ENCODE data around the gene PELI3. TPM values are rescaled to one million over a fixed set of nuclear protein-coding genes. Genes with fewer than 3 reads are reported as not detected.

Gene PELI3
- total and polyA plus RNA-seq, 10 of the 15 experiments (the other 5 are each of a cell fraction or from before 2014, with no cell fraction given) = 0.14 to 1.5 (median 0.66) TPM

DNA sequence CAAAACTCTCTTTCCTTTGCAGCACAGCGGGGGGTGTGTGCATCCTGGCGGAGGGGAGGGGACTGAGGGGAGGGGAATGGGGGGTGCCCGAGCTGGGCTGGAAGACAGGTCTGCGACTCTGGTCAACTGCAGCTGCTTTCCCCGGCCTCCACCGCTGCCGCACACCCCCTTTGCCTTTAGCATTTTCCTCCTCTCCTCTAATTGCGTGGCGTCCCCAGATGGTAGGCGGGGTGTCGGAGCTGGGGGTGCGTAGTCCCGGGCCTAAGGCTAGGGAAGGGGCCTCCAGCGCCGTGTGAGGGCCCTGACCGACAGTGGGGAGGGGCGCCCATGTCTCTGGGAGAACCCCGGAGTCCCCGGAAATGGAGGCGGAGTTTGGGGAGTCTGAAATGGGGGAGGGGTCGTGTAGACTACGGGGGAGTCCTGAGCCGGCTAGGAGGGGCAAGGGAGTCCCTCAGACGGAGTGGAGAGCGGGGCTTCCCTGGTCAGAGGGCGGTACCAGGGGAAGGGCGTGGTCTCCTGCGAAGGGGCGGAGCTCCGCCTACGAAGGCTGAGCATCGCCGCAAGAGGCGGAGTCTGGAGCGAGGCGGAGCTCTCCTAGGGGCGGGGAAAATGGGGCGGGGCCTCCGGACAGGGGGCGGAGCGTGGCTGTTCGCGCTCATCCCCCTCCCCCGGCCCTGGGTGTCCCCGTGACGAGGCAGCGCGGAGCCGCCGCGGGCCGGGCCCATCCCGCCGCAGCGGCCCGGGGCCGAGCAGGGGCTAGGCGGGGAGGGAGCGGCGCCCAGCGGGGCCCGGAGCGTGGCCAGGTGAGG lies at the start of gene PELI3 (continued):
- no peak; a peak in 1 of 4 replicates for TF ChIP-seq BHLHE40 (IDR thresholded peaks at IDR 0.05; ENCODE audit: borderline replicate concordance in 1 of 2, low read depth in 2 of 2, low read length in 1 of 2)
- 0 out of 2 replicates have a peak, but pooled peaks have one; percentile 29 for TF ChIP-seq LARP7 (IDR thresholded peaks at IDR 0.05)
- TF ChIP-seq TCF3 (IDR thresholded peaks at IDR 0.05; ENCODE audit: borderline replicate concordance, insufficient read depth, low read depth, low read length) = no peak
- no peak; the same call in 1 of the 2 replicates for TF ChIP-seq DPF2 (IDR thresholded peaks at IDR 0.05)
- peak; percentile 54; the same call in 1 of the 2 replicates for TF ChIP-seq GATAD2B (conservative IDR thresholded peaks at IDR 0.05; ENCODE audit: low read depth)
- peak; percentile 38; the same call in 1 of the 2 replicates for TF ChIP-seq IKZF1 (conservative IDR thresholded peaks at IDR 0.05)
- TF ChIP-seq TBL1XR1 (IDR thresholded peaks at IDR 0.05; ENCODE audit: low read depth, low read length) = peak; percentile 54; the same call in 1 of the 2 replicates
- TF ChIP-seq, protein P1, sequence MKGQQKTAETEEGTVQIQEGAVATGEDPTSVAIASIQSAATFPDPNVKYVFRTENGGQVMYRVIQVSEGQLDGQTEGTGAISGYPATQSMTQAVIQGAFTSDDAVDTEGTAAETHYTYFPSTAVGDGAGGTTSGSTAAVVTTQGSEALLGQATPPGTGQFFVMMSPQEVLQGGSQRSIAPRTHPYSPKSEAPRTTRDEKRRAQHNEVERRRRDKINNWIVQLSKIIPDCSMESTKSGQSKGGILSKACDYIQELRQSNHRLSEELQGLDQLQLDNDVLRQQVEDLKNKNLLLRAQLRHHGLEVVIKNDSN (IDR thresholded peaks at IDR 0.05; ENCODE audit: borderline replicate concordance, extremely low read length, insufficient read depth, low read depth, low read length) = peak; percentile 38
- no peak; the same call in 1 of the 2 replicates for TF ChIP-seq HCFC1 (IDR thresholded peaks at IDR 0.05; ENCODE audit: low read length)
- TF ChIP-seq MTA3 (IDR thresholded peaks at IDR 0.05; ENCODE audit: borderline replicate concordance, low read length) = no peak
- TF ChIP-seq, protein P2, sequence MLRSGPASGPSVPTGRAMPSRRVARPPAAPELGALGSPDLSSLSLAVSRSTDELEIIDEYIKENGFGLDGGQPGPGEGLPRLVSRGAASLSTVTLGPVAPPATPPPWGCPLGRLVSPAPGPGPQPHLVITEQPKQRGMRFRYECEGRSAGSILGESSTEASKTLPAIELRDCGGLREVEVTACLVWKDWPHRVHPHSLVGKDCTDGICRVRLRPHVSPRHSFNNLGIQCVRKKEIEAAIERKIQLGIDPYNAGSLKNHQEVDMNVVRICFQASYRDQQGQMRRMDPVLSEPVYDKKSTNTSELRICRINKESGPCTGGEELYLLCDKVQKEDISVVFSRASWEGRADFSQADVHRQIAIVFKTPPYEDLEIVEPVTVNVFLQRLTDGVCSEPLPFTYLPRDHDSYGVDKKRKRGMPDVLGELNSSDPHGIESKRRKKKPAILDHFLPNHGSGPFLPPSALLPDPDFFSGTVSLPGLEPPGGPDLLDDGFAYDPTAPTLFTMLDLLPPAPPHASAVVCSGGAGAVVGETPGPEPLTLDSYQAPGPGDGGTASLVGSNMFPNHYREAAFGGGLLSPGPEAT (IDR thresholded peaks at IDR 0.05; ENCODE audit: low read depth) = peak; percentile 43; the same call in 1 of the 2 replicates
- TF ChIP-seq NBN (IDR thresholded peaks at IDR 0.05) = peak; percentile 62; the same call in 1 of the 2 replicates
- TF ChIP-seq MTA2 (IDR thresholded peaks at IDR 0.05; ENCODE audit: low read depth) = peak; percentile 34; the same call in 1 of the 2 replicates
- TF ChIP-seq CREB1 (IDR thresholded peaks at IDR 0.05; ENCODE audit: low read depth) = peak; percentile 19; the same call in 1 of the 2 replicates
- TF ChIP-seq SP1 (IDR thresholded peaks at IDR 0.05; ENCODE audit: low read depth, low read length) = peak; percentile 70

Measured in GM12878 (cell line).